Spleen (tissue), 7 donors: Measurements from ENCODE around the gene PAX5.

Source experiments
- CTCF ChIP-seq, 11 experiments: fragments of 200-600 bp in 7 of 11; fragments of 450-650 bp in 4 of 11; sonication (generic) in 4 of 11; IDR thresholded peaks in 8 of 11; conservative IDR thresholded peaks in 3 of 11; 1 replicate in 7 of 11; 2 replicates in 4 of 11; pipeline versions ENCODE4 v1.4.0 to v1.8.0; 2016 to 2021; ENCODE audit warnings: antibody characterized with exemption in 11 of 11, inconsistent platforms in 4 of 11, mild to moderate bottlenecking in 1 of 11
- POLR2A ChIP-seq, 3 donors: fragments of 450-650 bp; IDR thresholded peaks; one replicate each; pipeline ENCODE4 v1.5.1; 2017; ENCODE audit warnings: antibody characterized with exemption in 3 of 3, mild to moderate bottlenecking in 1 of 3
- POLR2AphosphoS5 ChIP-seq, 3 donors: sonication (generic); formaldehyde crosslinking; IDR thresholded peaks; one replicate each; pipeline ENCODE4 v1.5.1; 2017; ENCODE audit warnings: antibody characterized with exemption in 3 of 3
- donor health status: DM: no; HTN: no; CAD: no; lungs with moderate emphysema.
- donor health status: DM: no; HTN: no; CAD: no.
- donor health status: DM: no; HTN: no; CAD: no.

GRCh38 chr9:36839131-36839885 lies 194.8 kb downstream of the PAX5 start:
- TF ChIP-seq CTCF (IDR thresholded peaks at IDR 0.05 in 8 of 11, conservative IDR thresholded peaks at IDR 0.05 in 3 of 11) (no peak), POLR2AphosphoS5 (IDR thresholded peaks at IDR 0.05) (peak in 1 of 3 donors; percentile 41), POLR2A (IDR thresholded peaks at IDR 0.05) (no peak)
